ENCODE data around the gene NELFCD.

GRCh38 chr20:58996226-58996611, 15.2 kb downstream of the NELFCD start:
- TF ChIP-seq CTCF (IDR thresholded peaks at IDR 0.05; ENCODE audit: poor library complexity, severe bottlenecking) (no peak), POLR2AphosphoS5 (IDR thresholded peaks at IDR 0.05) (no peak), TAF1 (IDR thresholded peaks at IDR 0.05; ENCODE audit: low read depth) (no peak), MXI1 (conservative IDR thresholded peaks at IDR 0.05; ENCODE audit: poor library complexity, severe bottlenecking) (no peak), EZH2 (IDR thresholded peaks at IDR 0.05; ENCODE audit: borderline replicate concordance, insufficient read depth, low read length, poor library complexity, severe bottlenecking) (no peak), REST (IDR thresholded peaks at IDR 0.05; ENCODE audit: borderline replicate concordance) (no peak), SMC3 (conservative IDR thresholded peaks at IDR 0.05; ENCODE audit: poor library complexity) (no peak), EP300 (conservative IDR thresholded peaks at IDR 0.05; ENCODE audit: poor library complexity, severe bottlenecking) (no peak), RAD21 (conservative IDR thresholded peaks at IDR 0.05) (no peak)
